ENCODE measurements around the gene SLC16A8. TPM values are rescaled to one million over a fixed set of nuclear protein-coding genes. Genes with fewer than 3 reads are reported as not detected.
A peak's percentile ranks its signal among the peaks of the same experiment; 100 is the strongest.

SLC16A8 gene
- total and polyA plus RNA-seq, 9 of the 15 experiments (the other 6 are each of a cell fraction or from before 2014, with no cell fraction given) = not detected

GRCh38 chr22:38108561-38109319, 24.8 kb upstream of the SLC16A8 start:
- Histone ChIP-seq H2AFZ (ENCODE audit: low read depth, low read length) (no peak overlapping the region), H3K9me3 (replicated peaks; ENCODE audit: control insufficient read depth, insufficient read depth, low read depth, low read length) (no peaks in the 10 kb centered on the region), H3K4me3 (no peak overlapping the region), H3K9ac (ENCODE audit: insufficient read depth in 1 of 2, low read depth in 2 of 2, low read length in 2 of 2) (no peak overlapping the region), H4K20me1 (replicated peaks; ENCODE audit: control insufficient read depth, insufficient read depth, low read length) (no peaks in the 10 kb centered on the region), H3K27me3 (ENCODE audit: control insufficient read depth in 2 of 2, insufficient read depth in 2 of 2, low read length in 2 of 2) (no peaks in the 10 kb centered on the region), H3K9me1 (ENCODE audit: control insufficient read depth, insufficient read depth, low read length) (no peaks in the 10 kb centered on the region), H3K36me3 (ENCODE audit: control insufficient read depth, insufficient read depth, low read length) (no peaks in the 10 kb centered on the region), H3K4me2 (ENCODE audit: insufficient read depth, low read length) (no peak overlapping the region), H3K27ac (ENCODE audit: extremely low read depth, low read depth, low read length) (no peak overlapping the region), H3K79me2 (ENCODE audit: control insufficient read depth, insufficient read depth, low read length) (no peaks in the 10 kb centered on the region), H3K4me1 (replicated peaks in 1 of 2; ENCODE audit: control insufficient read depth in 2 of 2, insufficient read depth in 2 of 2, low read length in 2 of 2) (peaks cover 0 to 23% of the 10 kb centered on the region in 2 experiments; a peak in 4 of 5 replicates)
- intact Hi-C loops (cut with micrococcal nuclease) = loop anchor here (10.0 kb wide), 1 partner anchor 466 kb away; the partner anchor contains the start of gene DMC1
- ChIA-PET POLR2A (interaction anchor here (0.6 to 1.1 kb wide), 2 partner anchors 18 to 380 kb away, joined by 3 to 5 read pairs; no protein-coding TSS in a partner anchor), CTCF (ENCODE audit: low intra/inter-chr PET ratio) (interaction anchor here (0.6 kb wide), 1 partner anchor 44 kb away, joined by 5 read pairs; no protein-coding TSS in a partner anchor)
- TF ChIP-seq MEIS2 (IDR thresholded peaks at IDR 0.05; ENCODE audit: partially characterized antibody) = no peak
- FAIRE-seq (no peak), DNase-seq (ENCODE audit: extremely low read depth in 1 of 4, low spot score in 3 of 4) (no peak), ATAC-seq (no peak)
- in situ Hi-C loops (cut with MboI) = loop anchor here (10.0 kb wide), 1 partner anchor 466 kb away; the partner anchor contains the start of gene DMC1
- BruUV-seq (replicated peaks) = no TSS peak
- WGBS (ENCODE audit: insufficient coverage, low coverage, missing lambda C conversion rate) = 44% methylated on average over 7 of the region's 15 CpGs

GRCh38 chr22:38107692-38108515, 23.9 kb upstream of the SLC16A8 start:
- WGBS (ENCODE audit: insufficient coverage, low coverage, missing lambda C conversion rate) = 56% methylated on average over 14 of the region's 17 CpGs
- no peaks in the 10 kb centered on the region for H3K36me3 ChIP-seq (ENCODE audit: control insufficient read depth, insufficient read depth, low read length)
- H3K4me3 ChIP-seq = no peak overlapping the region
- H2AFZ ChIP-seq (ENCODE audit: low read depth, low read length) = no peak overlapping the region
- peaks cover 0 to 23% of the 10 kb centered on the region in 2 experiments; a peak in 4 of 5 replicates for H3K4me1 ChIP-seq (replicated peaks in 1 of 2; ENCODE audit: control insufficient read depth in 2 of 2, insufficient read depth in 2 of 2, low read length in 2 of 2)
- DNase-seq (ENCODE audit: extremely low read depth in 1 of 4, low spot score in 3 of 4) = no peak
- H3K79me2 ChIP-seq (ENCODE audit: control insufficient read depth, insufficient read depth, low read length) = no peaks in the 10 kb centered on the region
- H3K9ac ChIP-seq (ENCODE audit: insufficient read depth in 1 of 2, low read depth in 2 of 2, low read length in 2 of 2) = peak overlapping the region in 1 of 2 experiments; percentile 8; a peak in 1 of 4 replicates
- no peaks in the 10 kb centered on the region for H3K27me3 ChIP-seq (ENCODE audit: control insufficient read depth in 2 of 2, insufficient read depth in 2 of 2, low read length in 2 of 2)
- no peaks in the 10 kb centered on the region for H4K20me1 ChIP-seq (replicated peaks; ENCODE audit: control insufficient read depth, insufficient read depth, low read length)
- no peak for ATAC-seq
- intact Hi-C loops (cut with micrococcal nuclease) = loop anchor here (10.0 kb wide), 1 partner anchor 467 kb away; the partner anchor contains the start of gene DMC1
- no peak overlapping the region for H3K27ac ChIP-seq (ENCODE audit: extremely low read depth, low read depth, low read length)
- no peaks in the 10 kb centered on the region for H3K9me3 ChIP-seq (replicated peaks; ENCODE audit: control insufficient read depth, insufficient read depth, low read depth, low read length)
- H3K9me1 ChIP-seq (ENCODE audit: control insufficient read depth, insufficient read depth, low read length) = no peaks in the 10 kb centered on the region
- BruUV-seq (replicated peaks) = no TSS peak
- in situ Hi-C loops (cut with MboI) = loop anchor here (10.0 kb wide), 1 partner anchor 467 kb away; the partner anchor contains the start of gene DMC1
- no peak for FAIRE-seq
- no peak overlapping the region for H3K4me2 ChIP-seq (ENCODE audit: insufficient read depth, low read length)
- POLR2A ChIA-PET = interaction anchor here (0.7 kb wide), 1 partner anchor 10 kb away, joined by 3 read pairs; no protein-coding TSS in a partner anchor
- CTCF ChIA-PET (ENCODE audit: low intra/inter-chr PET ratio) = no interaction called here
- TF ChIP-seq CBX1 (IDR thresholded peaks at IDR 0.05; ENCODE audit: low read depth) (no peak), SMARCC2 (IDR thresholded peaks at IDR 0.05; ENCODE audit: low read depth) (no peak), ZNF23 (CRISPR knock-in tag; IDR thresholded peaks at IDR 0.05) (no peak), FOXM1 (IDR thresholded peaks at IDR 0.05; ENCODE audit: low read depth) (no peak), FOXM1 (CRISPR knock-in tag; IDR thresholded peaks at IDR 0.05; ENCODE audit: low read depth) (no peak), ADNP (tag; IDR thresholded peaks at IDR 0.05) (no peak), ZBTB43 (CRISPR knock-in tag; IDR thresholded peaks at IDR 0.05) (no peak), FOXJ2 (tag; IDR thresholded peaks at IDR 0.05) (no peak), ZNF140 (CRISPR knock-in tag; IDR thresholded peaks at IDR 0.05) (no peak), ZNF707 (CRISPR knock-in tag; conservative IDR thresholded peaks at IDR 0.05) (no peak), L3MBTL2 (IDR thresholded peaks at IDR 0.05) (no peak), EWSR1 (IDR thresholded peaks at IDR 0.05; ENCODE audit: borderline replicate concordance, low read depth, partially characterized antibody) (no peak)
